ENCODE results near the gene FCGBP. TPM values are rescaled to one million over a fixed set of nuclear protein-coding genes. Genes with fewer than 3 reads are reported as not detected.
"Not testable (repeated sequence)": the region's sequence is repeated elsewhere in the genome, so short reads cannot be mapped to it uniquely, and the experiment has no call there.

Gene FCGBP
- 83.1 TPM for total RNA-seq

DNA sequence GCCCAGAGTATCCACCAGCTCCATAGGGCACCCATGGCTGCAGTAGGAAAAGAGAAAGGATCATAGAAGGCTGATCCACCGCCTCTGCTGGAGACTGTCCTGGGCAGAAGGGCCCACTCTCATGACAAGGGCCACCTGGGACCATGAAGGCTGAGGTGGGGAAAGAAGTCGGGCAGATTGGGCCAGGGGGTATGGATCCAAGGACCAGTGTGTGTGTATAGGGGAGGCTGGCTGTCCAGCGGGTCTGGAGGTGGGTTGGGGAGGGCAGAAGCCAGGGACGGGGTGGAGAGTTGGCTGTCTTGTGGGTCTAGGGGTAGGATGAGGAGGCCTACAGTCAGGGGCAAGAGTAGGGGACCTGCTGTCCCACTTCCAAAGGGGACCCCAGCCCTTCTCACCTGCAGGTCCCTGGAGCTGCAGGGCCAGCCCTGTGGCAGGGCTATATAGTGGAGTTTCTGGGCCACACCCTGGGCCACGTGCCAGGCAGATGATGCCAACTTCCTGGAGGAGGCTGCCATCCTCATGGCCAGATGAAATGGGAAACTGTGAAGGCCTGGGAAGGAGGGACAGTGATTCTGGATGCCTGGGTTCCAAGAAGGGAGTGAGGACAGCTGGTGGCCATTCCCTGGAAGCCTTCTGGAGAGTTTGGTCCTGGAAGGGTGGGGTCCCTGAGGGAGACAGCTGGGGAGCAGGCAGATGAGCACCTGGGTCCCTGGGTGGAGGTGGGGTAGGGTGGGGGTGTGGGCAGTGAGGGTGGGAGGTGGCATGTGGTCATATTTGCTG, at the start of gene FCGBP:
Gene FCGBP, minus strand, starts transcription at position 51 of the 780 bp plus-strand sequence.
- ATAC-seq (no peak), DNase-seq (ENCODE audit: low spot score) (no peak)
- intact Hi-C loops (cut with DNase I) = no loop called here

DNA sequence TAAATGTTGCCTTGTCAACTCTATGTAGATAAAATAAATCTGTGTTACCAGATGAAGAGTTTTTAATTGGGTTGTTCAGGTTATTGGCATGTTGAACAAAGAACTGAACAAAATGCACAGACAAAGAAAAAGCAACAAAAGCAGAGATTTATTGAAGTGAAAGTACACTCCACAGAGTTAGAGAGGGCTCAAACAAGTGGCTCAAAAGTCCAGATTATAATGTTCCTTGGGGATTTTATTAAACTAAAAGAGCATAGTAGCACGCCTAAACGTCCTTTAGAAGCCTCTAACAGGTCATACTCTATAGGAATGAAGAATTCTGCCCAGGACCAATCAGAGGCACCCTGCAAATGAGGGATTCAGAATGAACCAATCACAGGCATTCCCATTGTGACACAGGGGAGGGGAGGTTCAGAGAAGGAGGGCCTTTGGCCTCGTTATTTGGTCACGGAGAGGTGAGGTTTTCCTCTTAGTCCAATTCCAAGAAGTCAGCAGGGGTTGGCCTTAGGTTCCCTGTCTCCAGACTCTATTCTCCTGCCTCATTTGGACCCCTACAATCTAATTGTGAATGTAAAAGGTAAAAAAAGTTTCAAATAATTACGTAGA, 49.4 kb upstream of the FCGBP start:
- ATAC-seq (no peak), DNase-seq (ENCODE audit: low spot score) (no peak)
- intact Hi-C loops (cut with DNase I) = no loop called here

DNA sequence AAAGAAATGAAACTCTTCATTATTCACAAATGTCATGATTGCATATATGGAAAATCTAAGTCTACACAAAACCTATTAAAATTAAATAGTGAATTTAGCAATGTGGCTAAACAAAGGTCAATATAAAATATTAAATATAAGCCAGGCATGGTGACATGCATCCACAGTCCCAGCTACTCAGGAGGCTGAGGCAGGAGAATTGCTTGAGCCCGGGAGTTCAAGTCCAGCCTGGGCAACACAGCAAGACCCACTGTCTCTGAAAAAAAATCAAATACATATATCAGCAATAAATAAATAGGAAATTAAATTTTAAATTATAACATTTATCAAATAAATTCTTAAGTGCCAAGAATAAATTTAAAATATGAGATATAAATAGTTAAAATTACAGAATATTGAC, 48.4 kb upstream of the FCGBP start:
- intact Hi-C loops (cut with DNase I) = no loop called here
- ATAC-seq (no peak), DNase-seq (ENCODE audit: low spot score) (no peak)

DNA sequence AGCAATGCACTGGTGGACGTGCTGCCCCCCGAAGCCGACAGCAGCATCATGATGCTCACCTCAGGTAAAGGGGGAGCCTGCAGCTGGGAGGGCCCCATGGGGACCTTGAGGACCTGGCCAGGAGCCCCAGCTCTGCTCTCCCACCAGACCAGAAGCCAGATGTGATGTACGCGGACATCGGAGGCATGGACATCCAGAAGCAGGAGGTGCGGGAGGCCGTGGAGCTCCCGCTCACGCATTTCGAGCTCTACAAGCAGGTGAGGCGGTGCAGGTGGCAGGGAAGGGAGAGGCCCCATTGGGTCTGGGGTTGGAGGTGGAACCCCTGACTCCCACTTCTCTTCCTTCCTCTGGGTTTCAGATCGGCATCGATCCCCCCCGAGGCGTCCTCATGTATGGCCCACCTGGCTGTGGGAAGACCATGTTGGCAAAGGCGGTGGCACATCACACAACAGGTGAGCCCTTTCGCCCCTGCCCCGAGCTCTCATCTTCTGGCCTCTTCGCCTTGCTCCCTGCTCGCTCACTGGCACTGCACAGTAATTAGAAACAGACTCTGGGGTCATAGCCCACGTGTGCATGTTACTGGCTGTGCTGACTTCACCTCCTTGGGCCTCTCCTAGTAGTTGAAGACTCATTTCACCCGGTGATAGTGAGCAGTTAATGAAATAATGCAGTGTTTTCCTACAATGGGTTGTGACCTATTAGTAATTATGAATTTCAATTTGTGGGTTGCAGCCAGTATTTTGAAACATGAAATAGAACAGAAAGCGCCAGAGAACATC, 40.1 kb upstream of the FCGBP start:
- DNase-seq (ENCODE audit: low spot score) (no peak), ATAC-seq (no peak)
- intact Hi-C loops (cut with DNase I) = no loop called here

DNA sequence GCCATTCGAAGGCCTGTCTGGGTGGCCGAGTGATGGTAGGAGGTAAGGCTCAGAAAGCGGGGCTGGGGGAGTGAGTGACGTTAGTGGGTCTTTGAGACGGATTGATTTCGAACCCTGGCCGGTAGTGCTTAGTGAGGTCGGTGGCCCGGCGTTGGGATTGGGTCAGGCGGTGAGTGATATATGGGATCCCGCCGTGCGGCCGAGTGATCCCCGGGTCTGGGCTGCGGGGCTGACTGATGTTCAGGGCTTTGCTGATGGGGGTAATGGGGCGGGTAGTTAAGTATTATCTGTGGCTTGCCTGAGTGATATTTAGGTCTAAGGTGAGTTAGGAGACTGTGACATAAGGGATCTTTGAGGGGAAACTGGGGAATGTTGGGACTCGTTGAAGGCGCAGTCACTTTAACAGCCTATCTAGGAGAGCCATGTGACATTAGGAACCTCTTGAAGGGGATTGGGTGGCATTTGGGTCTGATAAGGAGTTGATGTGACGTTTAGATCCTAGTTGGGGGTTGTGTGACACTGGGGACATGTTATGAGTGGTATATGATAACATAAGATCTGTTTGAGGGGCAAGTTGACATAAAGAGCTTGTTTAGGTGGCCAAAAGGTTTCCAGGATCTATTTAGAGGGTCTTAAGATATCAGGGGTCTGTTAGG, 37.1 kb upstream of the FCGBP start:
- intact Hi-C loops (cut with DNase I) = no loop called here
- no peak for DNase-seq (ENCODE audit: low spot score)
- no peak for ATAC-seq

DNA sequence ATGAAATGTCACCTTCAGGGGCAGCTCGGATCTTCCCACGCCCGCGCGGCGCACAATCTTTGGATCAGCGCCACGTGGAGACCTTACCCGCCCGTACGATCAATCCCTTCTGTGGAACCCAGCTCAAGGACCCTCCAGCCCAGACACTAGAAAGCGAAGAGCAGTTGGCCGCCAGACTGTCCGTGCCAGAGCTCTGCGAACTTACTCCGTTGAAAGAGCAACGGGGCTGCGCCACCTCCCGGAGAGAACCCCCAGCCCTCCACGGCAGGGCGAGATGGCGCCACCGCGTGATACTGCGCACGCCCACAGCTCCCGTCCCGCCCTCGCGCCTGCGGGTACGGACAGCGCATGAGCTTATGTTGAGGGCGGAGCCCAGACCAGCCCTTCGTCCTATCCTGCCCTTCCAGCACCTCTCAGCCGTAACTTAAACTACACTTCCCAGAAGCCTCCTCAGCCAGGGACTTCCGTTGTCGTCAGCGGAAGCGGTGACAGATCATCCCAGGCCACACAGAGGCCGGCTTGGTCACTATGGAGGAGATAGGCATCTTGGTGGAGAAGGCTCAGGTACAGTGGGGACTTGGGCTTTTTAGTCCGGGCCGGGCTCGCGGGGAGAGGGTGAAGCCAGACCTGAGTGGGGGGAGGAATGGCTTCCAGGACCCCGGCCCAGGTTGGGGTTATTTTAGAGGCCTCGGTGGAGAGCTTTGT, 36.4 kb upstream of the FCGBP start, which contains the start of gene PSMC4:
Gene PSMC4, plus strand, starts transcription at position 491 of the 705 bp plus-strand sequence. Its CDS starts 38 bp downstream, at position 529.
- DNase-seq (ENCODE audit: low spot score) = peak; percentile 99
- intact Hi-C loops (cut with DNase I) = no loop called here
- ATAC-seq = peak; percentile 100

DNA sequence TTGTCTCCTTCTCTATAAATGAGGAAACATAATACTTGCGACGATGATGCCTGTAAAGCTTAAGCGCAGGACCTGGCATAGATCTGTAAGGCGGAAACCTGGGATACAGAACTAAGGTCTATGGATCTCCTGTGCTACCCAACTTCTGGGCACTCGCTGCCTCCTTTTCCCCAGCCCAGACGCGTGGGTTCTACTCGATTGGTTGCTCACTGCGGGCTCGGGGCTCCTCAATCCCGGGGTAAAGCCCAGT, 35.9 kb upstream of the FCGBP start:
- no peak for DNase-seq (ENCODE audit: low spot score)
- ATAC-seq = peak; percentile 36
- intact Hi-C loops (cut with DNase I) = no loop called here

DNA sequence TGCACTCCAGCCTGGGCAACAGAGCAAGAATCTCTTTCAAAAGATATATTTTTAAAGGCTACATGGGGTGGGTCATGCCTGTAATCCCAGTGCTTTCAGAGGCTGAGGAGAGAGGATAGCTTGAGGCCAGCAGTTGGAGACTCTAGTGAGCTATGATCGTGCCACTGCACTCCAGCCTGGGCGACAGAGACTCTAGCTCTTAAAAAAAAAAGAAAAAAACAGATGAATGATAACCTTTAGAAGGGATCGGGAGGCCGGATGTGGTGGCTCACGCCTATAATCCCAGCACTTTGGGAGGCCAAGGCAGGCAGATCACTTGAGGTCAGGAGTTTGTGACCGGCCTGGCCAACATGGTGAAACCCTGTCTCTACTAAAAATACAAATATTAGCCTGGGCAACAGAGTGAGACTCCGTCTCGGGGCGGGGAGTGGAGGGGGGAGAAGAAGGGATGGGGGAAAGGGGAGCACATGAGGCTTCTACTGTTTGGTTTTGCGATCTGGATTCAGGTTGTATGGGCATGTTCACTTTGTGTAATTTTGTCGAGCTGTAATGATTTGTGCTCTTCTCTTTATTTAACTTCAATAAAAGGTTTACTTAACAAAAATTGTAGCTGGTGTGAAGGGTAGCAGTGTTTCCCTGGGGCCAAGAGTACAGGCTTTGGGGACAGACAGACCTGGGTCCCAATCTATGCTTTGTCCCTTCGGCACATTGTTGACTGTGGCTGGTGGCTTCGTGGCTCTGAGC, 35.4 kb upstream of the FCGBP start:
- no peak for DNase-seq (ENCODE audit: low spot score)
- ATAC-seq = no peak
- intact Hi-C loops (cut with DNase I) = no loop called here

DNA sequence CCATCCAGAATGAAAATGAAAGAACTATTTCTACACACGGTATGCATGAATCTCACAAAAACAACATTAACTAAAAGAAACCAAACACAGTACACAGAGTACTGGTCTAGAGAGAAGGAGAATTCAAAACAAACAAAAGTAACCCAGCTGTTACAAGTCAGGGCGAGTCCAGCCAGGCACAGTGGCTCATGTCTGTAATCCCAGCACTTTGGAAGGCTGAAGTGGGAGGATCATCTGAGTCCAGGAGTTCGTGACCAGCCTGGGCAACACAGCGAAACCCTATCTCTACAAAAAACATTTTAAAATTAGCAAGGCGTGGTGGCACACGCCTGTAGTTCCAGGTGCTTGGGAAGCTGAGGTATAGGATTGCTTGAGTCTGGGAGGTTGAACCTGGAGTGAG, 34.8 kb upstream of the FCGBP start:
- intact Hi-C loops (cut with DNase I) = no loop called here
- DNase-seq (ENCODE audit: low spot score) (no peak), ATAC-seq (no peak)

DNA sequence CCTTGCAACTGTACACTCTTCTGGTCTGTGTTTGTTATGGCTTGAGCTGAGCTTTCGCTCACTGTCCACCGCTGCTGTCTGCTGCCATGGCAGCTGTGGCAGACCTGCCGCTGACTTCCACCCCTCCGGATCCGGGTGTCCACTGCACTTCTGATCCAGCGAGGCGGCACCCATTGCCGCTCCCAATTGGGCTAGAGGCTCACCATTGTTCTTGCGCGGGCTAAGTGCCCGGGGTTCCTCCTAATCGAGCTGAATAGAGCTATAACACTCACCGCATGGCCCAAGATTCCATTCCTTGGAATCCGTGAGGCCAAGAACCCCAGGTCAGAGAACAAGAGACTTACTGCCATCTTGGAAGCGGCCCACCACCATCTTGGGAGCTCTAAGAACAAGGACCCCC, 34.4 kb upstream of the FCGBP start:
- intact Hi-C loops (cut with DNase I) = no loop called here
- DNase-seq (ENCODE audit: low spot score) (no peak), ATAC-seq (no peak)

DNA sequence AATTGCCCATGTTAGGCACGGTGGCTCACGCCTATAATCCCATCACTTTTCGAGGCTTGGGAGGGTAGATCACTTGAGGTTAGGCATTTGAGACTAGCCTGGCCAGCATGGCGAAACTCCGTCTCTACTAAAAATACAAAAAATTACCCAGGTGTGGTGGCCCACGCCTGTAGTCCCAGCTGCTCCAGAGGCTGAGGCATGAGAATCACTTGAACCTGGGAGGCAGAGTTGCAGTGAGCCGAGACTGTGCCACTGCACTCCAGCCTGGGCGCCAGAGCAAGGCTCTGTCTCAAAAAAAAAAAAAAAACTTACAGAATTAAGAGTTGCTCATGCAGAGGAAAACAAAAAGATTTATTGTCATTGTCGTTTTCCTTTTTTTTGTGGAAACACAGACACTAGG, 33.1 kb upstream of the FCGBP start:
- ATAC-seq (no peak), DNase-seq (ENCODE audit: low spot score) (no peak)
- intact Hi-C loops (cut with DNase I) = no loop called here

DNA sequence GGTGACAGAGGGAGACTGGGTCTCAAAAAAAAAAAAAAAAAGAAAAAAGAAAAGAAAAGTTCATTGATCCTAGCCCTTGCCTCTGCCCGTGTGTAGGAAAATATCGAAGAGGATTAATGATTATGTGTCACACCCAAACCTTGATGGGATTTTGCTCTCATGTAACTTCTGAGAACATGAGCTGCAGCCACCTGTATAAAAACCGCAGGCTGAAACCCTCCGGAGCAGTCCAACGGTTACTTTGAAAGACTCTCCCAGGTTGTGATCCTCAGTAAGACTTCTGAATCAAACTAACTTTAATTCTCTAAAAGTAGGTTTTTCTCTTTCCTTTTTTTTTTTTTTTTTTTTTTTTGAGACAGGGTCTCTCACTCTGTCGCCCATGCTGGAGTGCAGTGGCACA, 32.2 kb upstream of the FCGBP start:
- no peak for DNase-seq (ENCODE audit: low spot score)
- intact Hi-C loops (cut with DNase I) = no loop called here
- no peak for ATAC-seq

DNA sequence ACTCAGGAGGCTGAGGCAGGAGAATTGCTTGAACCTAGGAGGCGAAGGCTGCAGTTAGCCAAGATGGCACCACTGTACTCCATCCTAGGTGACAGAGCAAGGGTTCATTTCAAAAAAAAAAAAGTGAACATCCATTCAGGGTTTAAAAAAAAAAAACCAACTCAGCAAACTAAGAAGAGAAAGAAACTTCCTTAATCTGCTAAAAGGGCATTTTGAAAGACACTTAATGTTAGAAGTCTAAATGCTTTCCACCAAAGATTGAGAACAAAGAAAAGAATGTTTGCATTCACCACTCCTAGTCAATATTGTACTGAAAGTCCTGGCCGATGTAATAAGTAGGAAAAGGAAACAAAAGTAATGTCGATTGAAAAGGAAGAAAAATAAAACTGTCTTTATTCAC, 29.5 kb upstream of the FCGBP start:
- intact Hi-C loops (cut with DNase I) = no loop called here
- no peak for ATAC-seq

DNA sequence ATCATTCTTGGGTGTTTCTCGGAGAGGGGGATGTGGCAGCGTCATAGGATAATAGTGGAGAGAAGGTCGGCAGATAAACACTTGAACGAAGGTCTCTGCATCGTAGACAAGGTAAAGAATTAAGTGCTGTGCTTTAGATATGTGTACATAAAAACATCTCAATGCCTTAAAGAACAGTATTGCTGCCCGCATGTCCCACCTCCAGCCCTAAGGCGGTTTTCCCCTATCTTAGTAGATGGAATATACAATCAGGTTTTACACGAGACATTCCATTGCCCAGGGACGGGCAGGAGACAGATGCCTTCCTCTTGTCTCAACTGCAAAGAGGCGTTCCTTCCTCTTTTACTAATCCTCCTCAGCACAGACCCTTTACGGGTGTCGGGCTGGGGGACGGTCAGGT, 25.0 kb upstream of the FCGBP start:
- DNase-seq (ENCODE audit: low spot score); intact Hi-C loops (cut with DNase I); ATAC-seq: not testable (repeated sequence)

More for the DNA sequence above, 29.5 kb upstream of the FCGBP start:
- DNase-seq (ENCODE audit: low spot score) = no peak

DNA sequence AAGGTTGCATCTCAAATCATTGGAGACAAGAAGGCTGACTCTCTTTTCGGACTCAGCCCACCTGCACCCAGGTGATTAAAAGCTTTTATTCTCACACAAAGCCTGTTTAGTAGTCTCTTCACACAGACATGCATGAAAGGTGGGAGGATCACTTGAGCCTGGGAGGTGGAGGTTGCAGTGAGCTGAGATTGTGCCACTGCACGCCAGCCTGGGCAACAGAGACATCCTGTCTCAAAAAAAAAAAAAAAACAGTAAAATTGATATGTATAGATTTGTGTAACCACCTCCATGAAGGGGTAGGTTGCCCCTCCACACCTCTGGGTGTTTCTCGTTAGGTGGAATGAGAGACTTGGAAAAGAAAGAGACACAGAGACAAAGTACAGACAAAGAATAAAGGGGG, 24.5 kb upstream of the FCGBP start:
- ATAC-seq; DNase-seq (ENCODE audit: low spot score); intact Hi-C loops (cut with DNase I): not testable (repeated sequence)

DNA sequence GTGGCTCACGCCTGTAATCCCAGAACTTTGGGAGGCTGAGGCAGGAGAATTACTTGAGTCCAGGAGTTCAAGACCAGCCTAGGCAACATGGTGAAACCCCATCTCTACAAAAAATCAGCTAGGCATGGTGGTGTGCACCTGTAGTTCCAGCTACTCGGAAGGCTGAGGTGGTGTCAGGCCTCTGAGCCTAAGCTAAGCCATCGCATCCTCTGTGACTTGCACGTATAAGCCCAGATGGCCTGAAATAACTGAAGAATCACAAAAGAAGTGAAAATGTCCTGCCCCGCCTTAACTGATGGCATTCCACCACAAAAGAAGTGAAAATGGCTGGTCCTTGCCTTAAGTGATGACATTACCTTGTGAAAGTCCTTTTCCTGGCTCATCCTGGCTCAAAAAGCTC, 23.5 kb upstream of the FCGBP start:
- DNase-seq (ENCODE audit: low spot score); intact Hi-C loops (cut with DNase I); ATAC-seq: not testable (repeated sequence)

DNA sequence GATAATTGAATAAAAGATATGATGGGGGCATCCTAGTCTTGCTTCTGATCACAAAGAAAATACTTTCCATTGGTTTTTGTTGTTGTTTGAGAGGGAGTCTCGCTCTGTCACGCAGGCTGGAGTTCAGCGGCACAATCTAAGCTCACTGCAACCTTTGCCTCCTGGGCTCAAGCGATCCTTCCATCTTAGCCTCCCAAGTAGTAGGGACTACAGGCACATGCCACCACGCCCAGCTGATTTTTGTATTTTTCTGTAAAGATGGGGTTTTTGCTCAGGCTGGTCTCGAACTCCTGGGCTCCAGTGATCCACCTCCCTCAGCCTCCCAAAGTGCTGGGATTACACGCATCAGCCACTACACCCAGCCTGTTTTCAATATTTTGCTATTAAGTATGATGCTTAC, 19.5 kb upstream of the FCGBP start:
- DNase-seq (ENCODE audit: low spot score) (no peak), ATAC-seq (no peak)
- intact Hi-C loops (cut with DNase I) = no loop called here

DNA sequence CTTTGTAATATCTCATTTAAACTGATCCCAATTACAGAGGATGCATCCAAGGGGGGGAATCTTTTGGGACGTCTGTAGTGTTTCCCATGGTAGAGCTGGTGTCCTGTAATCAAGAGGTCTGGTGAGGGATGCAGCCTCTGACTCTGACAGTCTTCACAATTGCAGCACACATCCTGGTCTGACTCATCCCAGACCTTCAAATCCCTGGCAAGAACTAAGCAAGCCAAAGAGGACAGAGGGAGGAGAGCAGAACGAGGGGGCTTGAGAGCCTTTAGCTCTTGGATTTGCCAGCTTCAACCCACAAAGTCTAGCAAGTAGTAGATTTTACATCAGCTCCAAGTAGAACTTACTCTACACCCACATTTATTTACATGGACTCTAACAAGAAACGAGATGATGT, 17.3 kb upstream of the FCGBP start:
- intact Hi-C loops (cut with DNase I) = no loop called here
- DNase-seq (ENCODE audit: low spot score) = no peak
- ATAC-seq = no peak

Measured in sciatic nerve (tissue), 2 donors.